HG02798 (cell line): ENCODE data around the gene RSPO1.

Experiments
- ATAC-seq: cut with Tn5 transposase; IDR thresholded peaks from one replicate; pipeline ENCODE4 v1.9.1; 2021; ENCODE audit warnings: mild to moderate bottlenecking; ENCODE audit not compliant: unreplicated experiment, poor library complexity

Gene RSPO1

DNA sequence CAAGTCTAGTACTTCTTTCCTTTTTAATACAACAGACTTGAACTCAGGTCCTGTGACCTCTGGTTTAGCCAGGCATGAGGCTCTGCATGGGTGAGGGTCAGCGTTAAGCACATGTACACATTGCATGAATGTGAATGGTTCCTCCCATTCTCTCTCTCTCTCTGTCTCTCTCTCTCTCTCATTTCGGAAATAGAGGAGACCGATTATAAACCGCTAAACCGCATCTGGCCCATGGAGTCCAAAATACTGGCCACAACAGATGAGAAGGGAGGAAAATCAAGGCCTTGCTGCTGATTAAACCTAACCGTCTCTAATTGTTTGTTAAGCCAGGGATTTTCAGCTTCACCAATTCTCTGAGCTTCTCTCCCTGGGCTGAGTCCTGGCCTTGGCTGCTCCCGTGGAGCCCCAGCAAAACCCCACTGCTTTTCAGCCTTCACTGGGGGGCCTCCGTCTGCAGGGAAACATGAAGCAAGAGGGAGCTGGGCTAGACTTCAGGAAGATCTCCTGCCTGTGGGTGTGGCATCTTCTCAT, 6.6 kb downstream of the RSPO1 start:
- no peak for ATAC-seq

DNA sequence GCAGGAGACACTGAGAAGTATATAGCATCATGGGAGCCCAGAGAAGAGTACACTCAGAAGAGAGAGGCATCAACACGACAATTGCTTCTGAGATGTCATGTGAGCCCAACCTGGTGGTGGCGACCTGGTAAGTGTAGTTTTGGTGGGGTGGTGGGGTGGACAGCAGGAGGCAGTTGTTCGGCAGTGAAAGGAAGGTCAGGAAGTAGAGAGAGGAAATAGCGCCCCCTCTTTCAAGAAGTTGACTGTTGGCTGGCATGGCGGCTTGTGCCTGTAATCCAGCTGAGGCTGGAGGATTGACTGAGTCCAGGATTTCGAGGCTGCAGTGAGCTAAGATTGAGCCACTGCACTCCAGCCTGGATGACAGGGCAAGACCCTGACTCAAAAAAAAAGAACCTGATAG, 12.6 kb downstream of the RSPO1 start:
- ATAC-seq: no peak

DNA sequence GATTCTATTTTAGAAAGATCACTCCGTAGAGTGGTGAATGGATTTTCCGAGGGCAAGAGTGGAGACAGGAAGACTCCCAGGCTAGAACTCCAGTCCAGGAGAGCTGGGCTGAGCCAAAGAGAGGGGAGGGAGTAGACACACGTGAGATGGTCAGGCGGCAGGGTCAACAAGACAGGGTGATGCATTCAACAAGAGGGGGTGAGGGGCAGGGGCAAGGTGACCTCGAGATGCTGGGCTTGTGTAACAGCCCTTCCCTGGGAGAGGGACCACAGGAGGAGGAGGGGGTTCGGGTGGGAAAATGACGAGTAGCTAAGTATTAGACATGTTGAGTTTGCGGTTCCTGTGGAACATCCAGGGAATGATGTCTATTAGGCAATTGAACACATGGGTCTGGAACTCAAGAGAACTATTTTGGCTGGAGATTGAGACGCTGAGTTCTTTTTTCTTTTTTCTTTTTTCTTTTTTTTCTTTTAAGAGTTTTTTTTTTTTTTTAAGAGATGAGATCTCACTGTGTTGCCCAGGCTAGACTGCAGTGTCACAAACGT, 13.3 kb downstream of the RSPO1 start:
- ATAC-seq: no peak

- ATAC-seq: no peak
Observed at GRCh38 chr1:37620707-37621106, 14.0 kb downstream of the RSPO1 start.

- no peak for ATAC-seq
Observed at GRCh38 chr1:37616330-37616729, 18.4 kb downstream of the RSPO1 start.

DNA sequence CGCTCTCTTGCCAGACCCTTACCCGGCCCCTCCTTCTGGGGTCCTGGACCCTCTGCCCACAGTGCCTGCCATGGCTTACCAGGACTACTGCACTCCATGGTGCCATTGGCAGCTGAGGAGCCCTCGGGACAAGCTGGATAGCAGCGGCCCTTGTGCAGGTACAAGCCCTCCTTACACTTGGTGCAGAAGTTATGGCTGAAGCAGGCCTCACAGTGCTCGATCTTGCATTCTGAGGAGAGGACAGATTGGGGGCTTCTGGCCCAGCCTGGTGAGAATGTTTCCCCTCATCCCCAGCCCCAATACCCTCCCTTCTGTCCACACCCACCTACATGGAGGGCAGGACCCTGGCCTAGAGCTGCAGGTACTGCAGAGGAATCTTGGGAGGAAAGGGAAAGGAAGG, 20.6 kb downstream of the RSPO1 start:
- no peak for ATAC-seq

- no peak for ATAC-seq
Observed at GRCh38 chr1:37612186-37612585, 22.5 kb downstream of the RSPO1 start.

GRCh38 chr1:37609994-37610393, 24.7 kb downstream of the RSPO1 start:
- no peak for ATAC-seq

DNA sequence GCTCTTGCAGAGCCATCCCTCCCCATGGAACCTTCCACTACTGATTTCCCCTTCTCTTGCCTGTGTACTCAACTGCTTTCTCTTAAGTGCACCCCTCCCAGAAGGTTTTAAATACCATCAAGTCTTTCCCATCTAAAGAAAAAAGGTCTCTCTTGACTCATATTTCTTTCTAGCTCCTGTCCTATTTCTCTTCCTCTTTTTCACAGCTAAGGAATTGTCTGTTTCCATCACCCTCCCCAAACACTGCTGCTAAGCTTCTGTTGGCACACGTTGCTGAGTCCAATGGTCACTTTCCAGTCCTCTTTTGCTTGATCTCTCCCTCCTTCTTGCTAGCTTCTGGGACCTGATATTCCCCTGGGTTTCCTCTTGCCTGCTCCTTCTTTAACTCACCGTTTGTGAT, 25.7 kb downstream of the RSPO1 start:
- no peak for ATAC-seq

- ATAC-seq: no peak
Observed at GRCh38 chr1:37606481-37607263, 28.0 kb downstream of the RSPO1 start.

GRCh38 chr1:37605806-37606474, 28.8 kb downstream of the RSPO1 start:
- ATAC-seq: no peak

DNA sequence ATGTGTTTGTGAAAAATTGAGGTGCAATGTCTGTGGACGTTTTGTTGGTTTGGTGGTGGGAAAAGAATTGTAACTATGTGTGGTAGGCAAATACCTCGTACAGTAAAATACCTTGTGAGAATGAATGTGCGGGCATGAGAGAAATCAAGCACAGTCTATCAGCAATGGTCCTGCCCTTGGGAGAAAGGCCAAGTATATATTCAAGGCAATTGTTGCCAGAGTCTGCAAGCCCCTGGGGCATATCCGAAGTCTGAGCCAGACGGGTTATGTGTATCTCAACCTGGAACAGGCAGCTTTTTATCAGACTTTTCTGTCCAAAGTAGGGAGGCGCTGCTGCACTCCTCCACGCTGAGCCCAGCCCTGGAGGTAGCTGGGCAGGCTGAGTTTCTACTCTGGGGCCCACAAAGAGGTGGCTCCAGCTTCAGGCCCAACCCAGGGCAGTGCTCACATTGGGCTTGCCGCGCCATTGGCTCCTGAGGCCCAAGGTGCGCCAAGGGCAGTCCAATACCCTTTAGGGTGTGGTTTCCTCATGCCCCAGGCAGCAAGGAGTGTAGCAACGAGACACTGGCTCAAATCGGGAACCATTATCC, 29.5 kb downstream of the RSPO1 start:
- no peak for ATAC-seq

DNA sequence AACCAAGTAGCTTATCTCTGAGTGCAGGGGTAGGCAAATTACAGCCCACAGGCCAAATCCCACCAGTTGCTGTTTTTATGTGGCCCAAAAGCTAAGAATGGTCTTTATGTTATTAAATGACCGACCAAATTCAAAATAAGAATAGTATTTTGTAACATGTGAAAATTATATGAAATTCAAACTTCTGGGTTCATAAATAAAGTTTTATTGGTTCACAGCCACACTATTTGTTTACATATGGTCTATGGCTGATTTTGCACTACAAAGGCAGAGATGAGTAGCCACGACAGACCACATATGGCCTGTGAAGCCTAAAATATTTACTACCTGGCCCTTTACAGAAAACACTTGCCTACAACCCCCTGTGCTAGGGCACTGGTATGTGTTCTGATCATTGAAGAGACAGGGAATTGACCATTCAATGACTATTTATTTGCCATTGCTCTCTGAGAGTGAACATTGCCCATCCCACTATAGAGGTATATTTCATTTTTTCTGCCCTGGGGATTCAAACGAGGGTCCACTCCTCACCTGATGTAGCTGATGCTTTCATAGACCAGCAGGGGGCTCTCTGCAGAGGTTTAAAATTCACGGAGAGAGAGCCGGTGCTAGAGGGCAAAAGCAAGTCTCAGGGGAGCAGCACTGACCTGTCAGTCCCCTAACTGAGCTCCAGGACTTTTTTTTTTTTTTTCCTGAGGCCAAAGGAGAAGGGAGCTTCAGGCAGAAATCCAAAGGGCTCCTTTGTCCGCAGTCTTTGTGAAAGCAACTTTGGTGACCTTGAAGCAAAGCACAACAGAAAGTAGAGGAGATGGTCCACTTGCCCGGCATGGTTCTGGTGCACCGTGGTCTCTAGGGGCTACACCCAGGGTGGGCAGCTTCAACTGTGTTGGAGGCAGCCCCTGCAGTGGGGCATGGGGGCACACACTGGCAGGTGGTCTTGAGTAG, 31.7 kb downstream of the RSPO1 start:
- no peak for ATAC-seq

- no peak for ATAC-seq
Observed at GRCh38 chr1:37601441-37601840, 33.3 kb downstream of the RSPO1 start.

DNA sequence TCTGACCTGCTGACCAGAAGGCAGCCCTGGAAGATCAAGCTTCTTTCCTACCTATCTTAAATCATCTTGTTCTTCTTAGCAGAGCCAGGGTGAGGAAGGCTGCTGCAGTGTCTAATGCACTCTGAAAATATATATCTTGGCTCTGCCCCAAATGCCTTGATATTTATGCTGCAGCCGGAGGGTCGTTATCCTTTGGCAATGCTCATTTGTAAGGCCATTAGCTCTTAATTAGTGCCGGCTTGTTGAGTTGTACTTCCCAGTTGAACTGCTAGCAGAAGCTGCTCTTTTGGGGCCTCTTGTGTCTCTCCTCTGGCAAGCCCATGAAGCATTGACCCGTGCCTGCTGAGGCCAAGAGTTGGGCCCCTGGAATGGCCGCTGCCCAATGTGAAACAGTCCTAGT, 34.8 kb downstream of the RSPO1 start:
- ATAC-seq: no peak

GRCh38 chr1:37596182-37596667, 38.5 kb downstream of the RSPO1 start:
- no peak for ATAC-seq

DNA sequence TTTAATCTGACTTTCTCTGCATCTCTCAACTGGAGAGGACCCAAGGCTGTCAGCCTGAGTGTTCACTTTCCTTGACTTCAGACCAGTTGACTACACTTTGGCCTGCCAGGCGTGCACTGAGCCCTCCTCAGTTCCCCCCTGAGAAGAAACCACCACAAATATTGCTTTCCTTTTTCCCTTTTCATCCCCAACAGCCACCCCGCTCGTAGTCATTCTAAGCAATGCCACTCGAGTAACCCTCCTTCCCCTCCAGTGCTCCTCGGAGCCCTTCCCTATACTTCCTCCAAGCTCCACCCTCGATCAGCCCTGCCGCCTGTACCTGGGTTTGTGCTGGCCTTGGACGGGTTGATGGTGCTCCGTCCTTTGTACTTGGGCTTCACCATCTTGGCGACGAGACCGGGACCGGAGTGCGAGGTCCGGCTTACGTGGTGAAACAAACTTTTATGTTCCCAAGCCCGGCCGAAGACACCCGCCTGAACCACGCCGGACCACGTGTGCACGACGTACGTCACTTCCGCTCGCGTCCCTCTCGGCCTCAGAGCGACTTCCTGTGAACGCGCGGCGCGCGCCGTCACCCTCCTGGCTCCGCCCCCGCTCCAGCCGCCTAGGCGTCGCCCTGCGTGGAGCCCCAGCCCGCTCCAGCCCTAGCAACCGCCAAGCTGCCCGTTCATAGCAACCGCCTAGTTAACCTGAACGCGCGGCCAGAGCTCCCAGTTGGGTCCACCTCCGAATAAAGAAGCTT, 39.1 kb downstream of the RSPO1 start, which contains the start of gene GNL2:
Gene GNL2, minus strand, starts transcription at position 498 of the 742 bp plus-strand sequence. Its CDS starts 115 bp downstream, at position 383.
- peak; percentile 99 for ATAC-seq

DNA sequence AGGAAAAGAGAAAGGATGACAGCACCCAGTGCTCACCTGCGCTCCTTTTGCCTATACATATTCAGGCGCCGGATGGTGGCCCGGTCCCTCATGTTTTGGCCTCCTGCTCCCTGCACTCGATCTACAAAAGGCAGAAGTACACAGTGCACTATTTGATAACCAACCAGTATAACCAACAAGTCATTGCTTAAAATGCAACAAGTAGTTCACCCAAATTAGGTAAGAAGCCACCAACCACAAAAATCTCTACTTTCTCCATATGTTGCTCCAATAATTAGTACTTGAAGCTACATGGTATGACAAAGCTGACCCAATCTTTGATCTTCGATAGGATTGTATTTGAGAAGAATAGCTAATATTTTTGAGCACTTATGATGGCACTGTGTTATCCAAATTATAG, 41.0 kb downstream of the RSPO1 start:
- no peak for ATAC-seq

GRCh38 chr1:37588939-37589338, 45.8 kb downstream of the RSPO1 start:
- no peak for ATAC-seq
